SU-DHL-6 (cell line): ENCODE data around the gene ANKRD55.

Experiments used
- H2AFZ ChIP-seq: fragments of 200-600 bp; sonication (generic); 2 replicates; pipeline ENCODE4 v1.6.1; 2014; ENCODE audit warnings: low read depth, mild to moderate bottlenecking, moderate library complexity, mixed read lengths, antibody characterized with exemption, low read length; ENCODE audit not compliant: severe bottlenecking
- H3F3A ChIP-seq: fragments of 200-600 bp; shearing (Covaris generic); 2 replicates; pipeline ENCODE4 v1.6.0; 2016; ENCODE audit warnings: antibody characterized with exemption, mild to moderate bottlenecking; ENCODE audit not compliant: insufficient read depth
- H3K27ac ChIP-seq: fragments of 200-600 bp; sonication (generic); 2 replicates; pipeline ENCODE4 v1.5.1; 2016; ENCODE audit warnings: low read depth, mild to moderate bottlenecking, low read length, moderate library complexity, mixed read lengths
- H3K27me3 ChIP-seq: fragments of 200-600 bp; sonication (generic), shearing (Covaris generic); 2 replicates; pipeline ENCODE4 v1.6.0; 2014; ENCODE audit warnings: mild to moderate bottlenecking, low read length
- H3K36me3 ChIP-seq: fragments of 200-600 bp; sonication (generic); 2 replicates; pipeline ENCODE4 v1.6.1; 2014; ENCODE audit warnings: mild to moderate bottlenecking, low read length, mixed read lengths
- H3K4me2 ChIP-seq: fragments of 300-600, 200-600 bp; shearing (Covaris generic), sonication (generic); 2 replicates; pipeline ENCODE4 v1.6.0; 2014; ENCODE audit warnings: low read length, low read depth, mild to moderate bottlenecking; ENCODE audit not compliant: poor library complexity, severe bottlenecking
- H3K4me3 ChIP-seq: fragments of 200-600 bp; sonication (generic); 2 replicates; pipeline ENCODE4 v1.5.1; 2014; ENCODE audit warnings: antibody characterized with exemption, low read length, mild to moderate bottlenecking, mixed read lengths; ENCODE audit not compliant: insufficient read depth, poor library complexity, severe bottlenecking
- H3K79me2 ChIP-seq: fragments of 200-600 bp; sonication (generic); 2 replicates; pipeline ENCODE4 v1.6.1; 2014; ENCODE audit warnings: mild to moderate bottlenecking, low read length, moderate library complexity; ENCODE audit not compliant: insufficient read depth
- H3K9ac ChIP-seq: fragments of 200-600 bp; sonication (generic); 2 replicates; pipeline ENCODE4 v1.7.0; 2014; ENCODE audit warnings: mild to moderate bottlenecking, low read length
- H3K9me2 ChIP-seq: fragments of 200-600 bp; sonication (generic); replicated peaks from 2 replicates; pipeline ENCODE4 v1.6.1; 2014; ENCODE audit warnings: low read length; ENCODE audit not compliant: insufficient read depth
- H3K9me3 ChIP-seq: fragments of 200-600 bp; sonication (generic); 2 replicates; pipeline ENCODE4 v1.6.1; 2014; ENCODE audit warnings: low read length, mixed read lengths; ENCODE audit not compliant: insufficient read depth
- H4K20me1 ChIP-seq: fragments of 200-600 bp; sonication (generic); 2 replicates; pipeline ENCODE4 v1.6.1; 2014; ENCODE audit warnings: low read depth, mild to moderate bottlenecking, antibody characterized with exemption, low read length, moderate library complexity, mixed read lengths
- EZH2phosphoT487 ChIP-seq: fragments of 200-600 bp; sonication (generic), shearing (Covaris generic); conservative IDR thresholded peaks from 2 replicates; pipeline ENCODE4 v1.6.1; 2018; ENCODE audit warnings: mild to moderate bottlenecking, antibody characterized with exemption, low read length, moderate library complexity, mixed read lengths
- TF ChIP-seq, protein P1 (sequence below): fragments of 200-600 bp; sonication (generic); IDR thresholded peaks from one replicate; pipeline ENCODE4 v1.5.1; 2017; ENCODE audit warnings: antibody characterized with exemption, mild to moderate bottlenecking, low read length, moderate library complexity; ENCODE audit not compliant: insufficient read depth, poor library complexity, severe bottlenecking

ANKRD55 gene

GRCh38 chr5:56179442-56179841 lies 53.7 kb downstream of the ANKRD55 start:
- H2AFZ ChIP-seq, result no peak overlapping the region
- no peaks in the 10 kb centered on the region for H4K20me1 ChIP-seq
- H3K36me3 ChIP-seq, result no peaks in the 10 kb centered on the region
- H3K79me2 ChIP-seq, result no peaks in the 10 kb centered on the region
- no peak for TF ChIP-seq EZH2phosphoT487
- TF ChIP-seq, protein P1, sequence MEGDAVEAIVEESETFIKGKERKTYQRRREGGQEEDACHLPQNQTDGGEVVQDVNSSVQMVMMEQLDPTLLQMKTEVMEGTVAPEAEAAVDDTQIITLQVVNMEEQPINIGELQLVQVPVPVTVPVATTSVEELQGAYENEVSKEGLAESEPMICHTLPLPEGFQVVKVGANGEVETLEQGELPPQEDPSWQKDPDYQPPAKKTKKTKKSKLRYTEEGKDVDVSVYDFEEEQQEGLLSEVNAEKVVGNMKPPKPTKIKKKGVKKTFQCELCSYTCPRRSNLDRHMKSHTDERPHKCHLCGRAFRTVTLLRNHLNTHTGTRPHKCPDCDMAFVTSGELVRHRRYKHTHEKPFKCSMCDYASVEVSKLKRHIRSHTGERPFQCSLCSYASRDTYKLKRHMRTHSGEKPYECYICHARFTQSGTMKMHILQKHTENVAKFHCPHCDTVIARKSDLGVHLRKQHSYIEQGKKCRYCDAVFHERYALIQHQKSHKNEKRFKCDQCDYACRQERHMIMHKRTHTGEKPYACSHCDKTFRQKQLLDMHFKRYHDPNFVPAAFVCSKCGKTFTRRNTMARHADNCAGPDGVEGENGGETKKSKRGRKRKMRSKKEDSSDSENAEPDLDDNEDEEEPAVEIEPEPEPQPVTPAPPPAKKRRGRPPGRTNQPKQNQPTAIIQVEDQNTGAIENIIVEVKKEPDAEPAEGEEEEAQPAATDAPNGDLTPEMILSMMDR, result no peak
- no peak overlapping the region for H3K4me2 ChIP-seq
- H3K9ac ChIP-seq, result no peak overlapping the region
- no peaks in the 10 kb centered on the region for H3K9me2 ChIP-seq
- no peak overlapping the region for H3K27ac ChIP-seq
- H3K27me3 ChIP-seq, result no peaks in the 10 kb centered on the region
- no peak overlapping the region for H3K4me3 ChIP-seq
- no peaks in the 10 kb centered on the region for H3K9me3 ChIP-seq
- no peaks in the 10 kb centered on the region for H3F3A ChIP-seq

GRCh38 chr5:56178823-56179222 lies 54.3 kb downstream of the ANKRD55 start:
- TF ChIP-seq, protein P1, result no peak
- no peak for TF ChIP-seq EZH2phosphoT487
- Histone ChIP-seq H3K4me3 (no peak overlapping the region), H3K9me2 (no peaks in the 10 kb centered on the region), H3K4me2 (no peak overlapping the region), H3K9ac (no peak overlapping the region), H2AFZ (no peak overlapping the region), H3K9me3 (no peaks in the 10 kb centered on the region), H3F3A (no peaks in the 10 kb centered on the region), H3K36me3 (no peaks in the 10 kb centered on the region), H3K27ac (no peak overlapping the region), H4K20me1 (no peaks in the 10 kb centered on the region), H3K27me3 (no peaks in the 10 kb centered on the region), H3K79me2 (no peaks in the 10 kb centered on the region)

DNA sequence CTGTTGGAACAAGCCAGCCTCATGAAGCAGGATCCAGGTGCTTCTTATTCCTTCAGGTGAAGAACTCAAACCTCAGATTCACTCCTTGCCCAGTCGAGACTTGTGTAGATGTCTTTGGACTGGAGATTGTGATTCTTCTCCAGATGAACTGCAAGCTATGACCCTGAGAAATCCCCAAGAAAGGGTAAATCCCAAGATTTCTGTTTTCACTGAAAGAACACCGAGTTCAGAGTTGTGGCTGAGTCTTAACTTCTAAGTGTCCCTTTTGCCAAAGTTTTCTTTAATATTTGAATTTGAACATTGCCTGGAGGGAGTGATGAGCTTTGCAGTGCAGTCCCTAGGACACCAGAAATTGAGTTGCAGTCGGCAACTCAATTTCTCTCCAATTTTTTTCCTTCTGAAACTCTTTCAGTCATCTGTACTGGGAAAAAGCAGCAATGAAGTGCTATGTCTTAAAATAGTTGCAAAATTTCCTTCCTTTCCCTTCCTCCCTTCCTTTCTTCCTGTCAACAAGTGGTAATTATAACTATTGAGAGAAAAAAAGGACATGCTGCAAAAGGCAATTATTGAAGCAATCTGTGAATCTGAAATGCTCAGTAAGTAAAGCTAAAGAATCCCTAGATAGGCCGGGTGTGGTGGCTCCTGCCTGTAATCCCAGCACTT lies 56.1 kb downstream of the ANKRD55 start:
- H4K20me1 ChIP-seq, result no peaks in the 10 kb centered on the region
- H3K4me3 ChIP-seq, result no peak overlapping the region
- no peak overlapping the region for H3K4me2 ChIP-seq
- no peaks in the 10 kb centered on the region for H3K27me3 ChIP-seq
- H3K27ac ChIP-seq, result no peak overlapping the region
- no peak overlapping the region for H2AFZ ChIP-seq
- no peak for TF ChIP-seq EZH2phosphoT487
- TF ChIP-seq, protein P1, result no peak
- H3K36me3 ChIP-seq, result no peaks in the 10 kb centered on the region
- no peaks in the 10 kb centered on the region for H3K79me2 ChIP-seq
- no peaks in the 10 kb centered on the region for H3K9me3 ChIP-seq
- H3K9me2 ChIP-seq, result no peaks in the 10 kb centered on the region
- H3F3A ChIP-seq, result no peaks in the 10 kb centered on the region
- H3K9ac ChIP-seq, result no peak overlapping the region
